Measurements from ENCODE around the gene KLF15. TPM values are rescaled to one million over a fixed set of nuclear protein-coding genes. Genes with fewer than 3 reads are reported as not detected.

Gene KLF15
- polyA plus RNA-seq (2012; ENCODE audit: insufficient read depth, insufficient read length), result 0.79 TPM

DNA sequence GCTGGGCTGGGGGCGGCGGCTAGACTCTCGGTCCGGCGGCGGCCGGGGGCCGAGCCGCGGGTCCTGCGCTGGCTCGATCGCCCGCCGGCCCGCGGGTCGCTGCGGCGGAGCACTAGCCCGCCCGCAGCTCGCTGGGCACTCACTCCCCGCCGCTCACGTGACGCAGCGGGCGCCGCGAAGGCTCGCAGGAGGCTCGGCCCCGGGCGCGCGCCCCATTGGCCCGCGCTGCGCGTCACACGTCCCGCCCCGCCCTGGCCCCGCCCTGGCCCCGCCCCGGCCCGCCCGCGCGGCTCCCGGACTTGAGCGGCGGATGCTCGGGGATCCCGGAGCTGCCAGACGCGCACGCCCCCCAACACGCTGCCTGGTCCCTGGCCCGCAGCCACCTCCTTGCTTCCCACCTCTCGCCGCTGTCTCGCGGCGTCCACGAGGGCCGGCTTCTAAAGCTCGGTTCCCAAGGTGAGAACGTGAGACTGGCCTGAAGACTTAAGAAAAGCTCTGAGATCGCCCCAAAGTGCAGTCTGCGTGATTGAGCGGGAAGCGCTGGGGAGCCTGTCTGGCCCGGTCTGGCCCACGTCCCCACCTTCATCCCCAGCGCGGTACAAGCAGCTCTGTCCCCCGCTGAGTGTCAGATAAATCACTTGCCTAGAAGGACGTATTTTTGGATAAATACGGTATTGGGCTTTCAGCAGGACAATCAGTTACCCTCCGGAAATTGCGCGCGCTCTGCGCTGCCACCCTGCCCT is at the start of gene KLF15:
TSS of gene KLF15 (minus strand) at position 114 of the 743 bp plus-strand sequence. CDS start 4,486 bp downstream, outside the sequence.
- H3K4me3 ChIP-seq (ENCODE audit: low read length), result peak within 1 kb of the TSS; percentile 57
- peak; percentile 32 for DNase-seq (ENCODE audit: low read depth, low spot score)

- no peak overlapping the region for H3K4me3 ChIP-seq (ENCODE audit: low read length)
- no peak for DNase-seq (ENCODE audit: low read depth, low spot score)
Measured at GRCh38 chr3:126406389-126407296, 49.4 kb upstream of the KLF15 start.

DNA sequence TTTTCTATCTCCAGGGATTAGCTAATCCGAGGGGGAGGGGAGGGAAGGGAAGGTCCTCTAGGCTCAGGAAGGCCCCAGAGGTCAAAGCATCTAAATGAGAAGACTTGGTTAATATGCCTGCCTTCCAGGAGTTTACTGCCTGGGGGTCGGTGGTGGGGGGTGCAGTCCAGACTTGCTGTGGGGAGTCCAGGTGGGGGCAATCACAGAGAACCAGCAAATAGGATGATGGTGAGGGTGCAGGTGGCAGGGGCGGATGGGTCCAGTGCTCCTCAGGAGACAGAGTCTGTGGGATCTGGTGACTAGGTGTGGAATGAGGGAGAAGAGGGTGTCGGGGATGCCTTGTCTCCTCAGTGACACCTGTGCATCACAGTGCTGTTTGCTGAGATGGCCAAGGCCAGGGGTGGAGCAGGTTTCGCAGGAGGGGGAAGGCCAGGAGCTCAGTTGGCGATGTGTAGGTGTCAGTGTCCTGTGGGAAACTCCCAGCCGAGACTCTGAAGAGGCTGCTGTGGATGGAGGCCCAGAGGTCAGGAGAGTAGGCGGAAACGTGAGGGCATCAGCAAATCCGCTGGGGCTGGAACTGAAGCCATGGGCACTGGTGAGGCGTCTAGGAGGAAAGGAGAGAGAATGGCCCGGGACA is 45.6 kb upstream of the KLF15 start:
- no peak for DNase-seq (ENCODE audit: low read depth, low spot score)
- H3K4me3 ChIP-seq (ENCODE audit: low read length), result no peak overlapping the region

GRCh38 chr3:126402178-126402577 is 45.0 kb upstream of the KLF15 start:
- no peak overlapping the region for H3K4me3 ChIP-seq (ENCODE audit: low read length)
- DNase-seq (ENCODE audit: low read depth, low spot score), result no peak

GRCh38 chr3:126401611-126402160 is 44.5 kb upstream of the KLF15 start:
- no peak overlapping the region for H3K4me3 ChIP-seq (ENCODE audit: low read length)
- no peak for DNase-seq (ENCODE audit: low read depth, low spot score)

- DNase-seq (ENCODE audit: low read depth, low spot score), result no peak
- H3K4me3 ChIP-seq (ENCODE audit: low read length), result no peak overlapping the region
Measured at GRCh38 chr3:126399756-126400155, 42.5 kb upstream of the KLF15 start.

DNA sequence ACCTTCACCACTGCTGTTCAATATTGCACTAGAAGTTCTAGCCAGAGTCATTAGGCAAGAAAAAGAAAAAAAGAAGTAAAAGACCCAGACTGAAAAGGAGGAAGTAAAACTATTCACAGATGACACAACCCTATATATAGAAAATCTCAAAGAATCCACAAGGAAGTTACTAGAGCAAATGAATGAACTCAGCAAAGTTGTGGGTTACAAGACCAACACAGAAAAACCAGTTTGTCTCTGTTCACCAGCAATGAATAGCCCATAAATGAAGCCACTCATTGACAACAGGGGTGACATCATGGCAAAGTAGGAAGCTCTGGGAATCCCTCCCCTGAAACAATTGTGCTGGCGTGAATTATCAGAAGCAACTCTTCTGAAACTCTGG is 42.1 kb upstream of the KLF15 start:
- DNase-seq (ENCODE audit: low read depth, low spot score), result no peak
- no peak overlapping the region for H3K4me3 ChIP-seq (ENCODE audit: low read length)

DNA sequence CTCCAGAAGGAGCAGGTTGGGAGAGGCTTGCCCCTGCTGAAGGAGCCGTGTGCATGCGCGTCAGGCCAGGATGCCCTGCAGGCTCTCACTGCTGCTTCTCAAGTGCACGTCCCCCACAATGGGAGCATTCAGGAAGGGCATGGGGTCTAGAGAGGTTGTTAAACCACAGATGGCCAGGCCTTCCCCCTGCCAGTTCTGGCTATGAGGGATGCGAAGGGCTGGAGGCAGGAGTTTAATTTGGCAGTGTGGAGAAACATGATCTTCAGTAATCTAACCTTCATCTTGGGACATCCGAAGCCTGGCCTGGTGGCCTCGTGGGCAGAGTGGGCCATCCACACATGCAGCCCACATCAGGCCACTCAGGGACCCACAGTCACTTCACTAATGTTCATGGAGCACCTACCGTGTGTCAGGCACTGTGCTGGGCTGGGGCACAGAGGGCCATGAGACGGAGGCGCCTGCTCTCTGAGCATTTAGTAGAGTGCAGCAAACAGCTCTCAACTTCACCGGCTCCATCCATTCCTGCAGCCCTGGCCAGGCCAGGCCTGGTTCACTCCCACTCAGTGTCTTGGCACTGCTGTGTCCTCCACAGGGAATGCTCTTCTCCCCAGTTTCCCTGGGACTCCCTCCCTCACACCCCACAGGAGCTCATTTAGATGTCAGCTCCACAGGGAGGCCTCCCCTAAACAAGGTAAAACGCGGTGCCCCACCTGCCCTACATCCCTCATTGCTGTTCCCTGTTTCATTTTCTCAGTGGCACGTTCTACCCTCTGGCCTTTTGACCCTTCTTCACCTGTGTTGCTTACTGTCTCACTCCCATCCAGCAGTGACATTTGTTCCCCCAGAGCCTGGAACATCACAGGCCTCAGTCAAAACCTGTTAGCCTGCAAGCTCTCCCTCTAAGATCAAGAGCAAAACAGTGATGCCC is 41.5 kb upstream of the KLF15 start:
- no peak overlapping the region for H3K4me3 ChIP-seq (ENCODE audit: low read length)
- DNase-seq (ENCODE audit: low read depth, low spot score), result no peak

DNA sequence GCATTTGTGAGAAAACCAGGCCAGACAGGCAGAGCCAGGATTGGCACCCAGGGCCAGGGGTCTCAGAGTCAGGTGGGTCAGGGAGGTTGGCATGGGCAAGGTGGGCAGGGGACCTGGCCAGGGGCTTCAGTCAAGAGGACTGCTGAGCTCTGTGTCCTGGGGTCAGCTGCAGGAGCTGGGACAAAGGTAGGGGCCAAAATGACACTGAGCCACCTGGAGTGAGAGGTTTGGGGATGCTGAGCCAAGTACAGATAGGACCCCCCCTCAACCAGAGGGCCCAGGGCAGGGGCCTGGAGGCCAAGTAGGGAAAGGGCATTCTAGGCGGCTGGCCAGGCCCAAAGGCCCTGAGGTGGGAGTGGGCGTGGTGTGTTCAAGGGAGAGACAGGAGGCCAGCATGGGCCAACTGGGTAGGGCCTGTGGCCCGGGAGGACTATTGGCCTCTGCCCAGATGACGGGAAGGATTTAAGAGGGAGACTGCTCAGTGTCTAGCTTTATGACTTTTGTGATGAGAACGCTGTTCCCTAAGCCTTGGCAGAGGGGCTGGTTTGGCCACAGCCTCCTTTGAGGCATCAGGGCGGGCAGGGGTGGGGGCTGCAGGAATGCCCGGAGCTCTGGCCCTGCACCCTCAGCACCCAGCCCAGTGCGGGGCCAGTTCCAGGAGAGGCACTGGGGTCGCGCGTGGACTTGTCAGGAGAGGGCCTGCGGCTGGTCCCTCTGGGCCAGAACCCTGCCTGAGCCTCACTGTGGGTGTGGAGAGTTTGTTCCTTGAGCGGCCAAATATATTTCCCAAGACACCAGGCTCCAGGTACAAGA is 40.6 kb upstream of the KLF15 start:
- no peak for DNase-seq (ENCODE audit: low read depth, low spot score)
- no peak overlapping the region for H3K4me3 ChIP-seq (ENCODE audit: low read length)

DNA sequence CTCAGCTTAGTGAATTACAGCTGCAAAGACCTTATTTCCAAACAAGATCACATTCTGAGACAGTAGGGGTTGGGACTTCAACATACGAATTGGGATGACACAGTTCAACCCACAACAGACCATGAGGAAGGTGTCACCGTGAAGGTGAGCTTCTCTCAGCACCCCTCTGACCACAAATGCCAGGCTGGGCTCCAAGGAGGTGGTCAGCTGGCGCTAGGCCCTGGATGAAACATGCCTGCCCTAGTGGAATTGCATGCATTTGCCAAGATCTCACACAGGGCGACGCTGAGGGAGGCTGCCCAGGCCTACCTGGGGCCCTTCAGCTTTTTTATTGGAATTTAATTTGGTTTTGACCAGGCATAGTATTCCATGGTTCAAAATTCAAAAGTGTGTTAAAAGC is 39.3 kb upstream of the KLF15 start:
- H3K4me3 ChIP-seq (ENCODE audit: low read length), result no peak overlapping the region
- no peak for DNase-seq (ENCODE audit: low read depth, low spot score)

- H3K4me3 ChIP-seq (ENCODE audit: low read length), result no peak overlapping the region
- no peak for DNase-seq (ENCODE audit: low read depth, low spot score)
Measured at GRCh38 chr3:126395846-126396513, 38.8 kb upstream of the KLF15 start.

GRCh38 chr3:126394977-126395321 is 37.7 kb upstream of the KLF15 start:
- DNase-seq (ENCODE audit: low read depth, low spot score), result no peak
- no peak overlapping the region for H3K4me3 ChIP-seq (ENCODE audit: low read length)

GRCh38 chr3:126394179-126394976 is 37.2 kb upstream of the KLF15 start, which contains the start of gene CFAP100:
CFAP100 (plus strand) TSS chr3:126394909; CDS start chr3:126396001, 1,092 bp downstream.
- H3K4me3 ChIP-seq (ENCODE audit: low read length), result no peak within 1 kb of the TSS
- no peak for DNase-seq (ENCODE audit: low read depth, low spot score)

GRCh38 chr3:126393563-126393962 is 36.4 kb upstream of the KLF15 start:
- no peak overlapping the region for H3K4me3 ChIP-seq (ENCODE audit: low read length)
- DNase-seq (ENCODE audit: low read depth, low spot score), result no peak

DNA sequence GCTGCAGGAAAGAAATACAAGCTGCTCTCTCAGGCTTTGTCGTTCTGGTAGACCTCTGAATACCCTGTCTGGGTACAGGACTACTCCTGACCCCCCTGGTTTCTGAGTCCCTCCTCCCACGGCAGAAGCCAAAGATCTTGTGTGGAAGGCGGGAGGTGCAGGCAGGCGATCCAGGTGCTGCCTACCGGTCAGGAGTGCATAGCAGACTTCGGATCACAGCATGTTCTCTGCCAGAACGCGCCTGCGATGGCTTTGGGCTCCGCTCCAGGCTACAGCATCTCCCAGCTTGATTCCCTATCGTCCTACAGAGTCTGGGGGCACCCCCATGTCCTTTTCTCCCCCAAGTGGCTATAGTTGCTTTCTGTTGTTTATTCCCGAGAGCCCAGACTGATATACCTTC is 35.0 kb upstream of the KLF15 start:
- DNase-seq (ENCODE audit: low read depth, low spot score), result no peak
- H3K4me3 ChIP-seq (ENCODE audit: low read length), result no peak overlapping the region

DNA sequence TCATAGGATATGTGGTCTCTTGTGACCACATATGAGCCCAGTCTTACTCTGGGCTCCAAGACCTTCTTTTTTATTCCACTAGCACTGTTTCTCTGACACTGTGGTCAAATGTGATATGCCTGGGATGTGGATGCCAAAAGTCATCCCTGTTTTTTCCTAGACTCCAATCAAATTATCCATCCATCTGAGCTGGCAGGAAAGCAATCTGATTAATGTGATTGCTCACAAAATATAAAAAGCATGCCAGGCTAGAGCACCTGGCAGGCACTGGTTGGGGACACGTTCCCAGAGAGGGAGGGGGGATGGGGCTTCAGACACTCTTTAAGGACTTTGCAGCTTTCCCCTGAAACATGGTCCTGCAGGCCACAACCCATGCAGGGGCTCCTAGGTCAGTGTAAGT is 34.4 kb upstream of the KLF15 start:
- H3K4me3 ChIP-seq (ENCODE audit: low read length), result no peak overlapping the region
- no peak for DNase-seq (ENCODE audit: low read depth, low spot score)
